ENCODE data around the gene INMT. TPM values are rescaled to one million over a fixed set of nuclear protein-coding genes. Genes with fewer than 3 reads are reported as not detected.

INMT gene
- total and polyA plus RNA-seq, 2 experiments from 2014 or later: 0.79 to 1.1 TPM

DNA sequence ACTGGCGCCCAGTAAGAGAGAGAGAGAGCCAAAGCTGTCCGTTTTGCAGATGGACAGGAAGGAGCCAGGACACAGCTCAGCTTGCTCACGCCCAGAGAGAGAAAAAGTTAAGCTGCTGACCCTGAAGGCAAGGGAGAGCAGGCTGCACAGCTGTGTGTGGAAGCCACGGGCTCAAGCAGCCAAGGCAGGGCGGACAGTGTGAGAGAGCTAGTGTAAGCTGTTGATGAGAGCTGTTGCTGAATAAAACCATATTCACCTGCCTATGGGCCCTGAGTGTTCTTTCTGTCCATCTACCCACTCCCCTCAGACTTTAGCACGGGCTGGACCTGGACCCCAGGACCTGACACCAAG is 5.4 kb downstream of the INMT start (continued):
- TF ChIP-seq, protein P1, sequence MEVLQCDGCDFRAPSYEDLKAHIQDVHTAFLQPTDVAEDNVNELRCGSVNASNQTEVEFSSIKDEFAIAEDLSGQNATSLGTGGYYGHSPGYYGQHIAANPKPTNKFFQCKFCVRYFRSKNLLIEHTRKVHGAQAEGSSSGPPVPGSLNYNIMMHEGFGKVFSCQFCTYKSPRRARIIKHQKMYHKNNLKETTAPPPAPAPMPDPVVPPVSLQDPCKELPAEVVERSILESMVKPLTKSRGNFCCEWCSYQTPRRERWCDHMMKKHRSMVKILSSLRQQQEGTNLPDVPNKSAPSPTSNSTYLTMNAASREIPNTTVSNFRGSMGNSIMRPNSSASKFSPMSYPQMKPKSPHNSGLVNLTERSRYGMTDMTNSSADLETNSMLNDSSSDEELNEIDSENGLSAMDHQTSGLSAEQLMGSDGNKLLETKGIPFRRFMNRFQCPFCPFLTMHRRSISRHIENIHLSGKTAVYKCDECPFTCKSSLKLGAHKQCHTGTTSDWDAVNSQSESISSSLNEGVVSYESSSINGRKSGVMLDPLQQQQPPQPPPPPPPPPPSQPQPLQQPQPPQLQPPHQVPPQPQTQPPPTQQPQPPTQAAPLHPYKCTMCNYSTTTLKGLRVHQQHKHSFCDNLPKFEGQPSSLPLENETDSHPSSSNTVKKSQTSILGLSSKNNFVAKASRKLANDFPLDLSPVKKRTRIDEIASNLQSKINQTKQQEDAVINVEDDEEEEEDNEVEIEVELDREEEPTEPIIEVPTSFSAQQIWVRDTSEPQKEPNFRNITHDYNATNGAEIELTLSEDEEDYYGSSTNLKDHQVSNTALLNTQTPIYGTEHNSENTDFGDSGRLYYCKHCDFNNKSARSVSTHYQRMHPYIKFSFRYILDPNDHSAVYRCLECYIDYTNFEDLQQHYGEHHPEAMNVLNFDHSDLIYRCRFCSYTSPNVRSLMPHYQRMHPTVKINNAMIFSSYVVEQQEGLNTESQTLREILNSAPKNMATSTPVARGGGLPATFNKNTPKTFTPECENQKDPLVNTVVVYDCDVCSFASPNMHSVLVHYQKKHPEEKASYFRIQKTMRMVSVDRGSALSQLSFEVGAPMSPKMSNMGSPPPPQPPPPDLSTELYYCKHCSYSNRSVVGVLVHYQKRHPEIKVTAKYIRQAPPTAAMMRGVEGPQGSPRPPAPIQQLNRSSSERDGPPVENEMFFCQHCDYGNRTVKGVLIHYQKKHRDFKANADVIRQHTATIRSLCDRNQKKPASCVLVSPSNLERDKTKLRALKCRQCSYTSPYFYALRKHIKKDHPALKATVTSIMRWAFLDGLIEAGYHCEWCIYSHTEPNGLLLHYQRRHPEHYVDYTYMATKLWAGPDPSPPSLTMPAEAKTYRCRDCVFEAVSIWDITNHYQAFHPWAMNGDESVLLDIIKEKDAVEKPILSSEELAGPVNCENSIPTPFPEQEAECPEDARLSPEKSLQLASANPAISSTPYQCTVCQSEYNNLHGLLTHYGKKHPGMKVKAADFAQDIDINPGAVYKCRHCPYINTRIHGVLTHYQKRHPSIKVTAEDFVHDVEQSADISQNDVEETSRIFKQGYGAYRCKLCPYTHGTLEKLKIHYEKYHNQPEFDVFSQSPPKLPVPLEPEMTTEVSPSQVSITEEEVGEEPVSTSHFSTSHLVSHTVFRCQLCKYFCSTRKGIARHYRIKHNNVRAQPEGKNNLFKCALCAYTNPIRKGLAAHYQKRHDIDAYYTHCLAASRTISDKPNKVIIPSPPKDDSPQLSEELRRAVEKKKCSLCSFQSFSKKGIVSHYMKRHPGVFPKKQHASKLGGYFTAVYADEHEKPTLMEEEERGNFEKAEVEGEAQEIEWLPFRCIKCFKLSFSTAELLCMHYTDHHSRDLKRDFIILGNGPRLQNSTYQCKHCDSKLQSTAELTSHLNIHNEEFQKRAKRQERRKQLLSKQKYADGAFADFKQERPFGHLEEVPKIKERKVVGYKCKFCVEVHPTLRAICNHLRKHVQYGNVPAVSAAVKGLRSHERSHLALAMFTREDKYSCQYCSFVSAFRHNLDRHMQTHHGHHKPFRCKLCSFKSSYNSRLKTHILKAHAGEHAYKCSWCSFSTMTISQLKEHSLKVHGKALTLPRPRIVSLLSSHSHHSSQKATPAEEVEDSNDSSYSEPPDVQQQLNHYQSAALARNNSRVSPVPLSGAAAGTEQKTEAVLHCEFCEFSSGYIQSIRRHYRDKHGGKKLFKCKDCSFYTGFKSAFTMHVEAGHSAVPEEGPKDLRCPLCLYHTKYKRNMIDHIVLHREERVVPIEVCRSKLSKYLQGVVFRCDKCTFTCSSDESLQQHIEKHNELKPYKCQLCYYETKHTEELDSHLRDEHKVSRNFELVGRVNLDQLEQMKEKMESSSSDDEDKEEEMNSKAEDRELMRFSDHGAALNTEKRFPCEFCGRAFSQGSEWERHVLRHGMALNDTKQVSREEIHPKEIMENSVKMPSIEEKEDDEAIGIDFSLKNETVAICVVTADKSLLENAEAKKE (CRISPR knock-in tag; IDR thresholded peaks at IDR 0.05): no peak
- TF ChIP-seq, protein P2, sequence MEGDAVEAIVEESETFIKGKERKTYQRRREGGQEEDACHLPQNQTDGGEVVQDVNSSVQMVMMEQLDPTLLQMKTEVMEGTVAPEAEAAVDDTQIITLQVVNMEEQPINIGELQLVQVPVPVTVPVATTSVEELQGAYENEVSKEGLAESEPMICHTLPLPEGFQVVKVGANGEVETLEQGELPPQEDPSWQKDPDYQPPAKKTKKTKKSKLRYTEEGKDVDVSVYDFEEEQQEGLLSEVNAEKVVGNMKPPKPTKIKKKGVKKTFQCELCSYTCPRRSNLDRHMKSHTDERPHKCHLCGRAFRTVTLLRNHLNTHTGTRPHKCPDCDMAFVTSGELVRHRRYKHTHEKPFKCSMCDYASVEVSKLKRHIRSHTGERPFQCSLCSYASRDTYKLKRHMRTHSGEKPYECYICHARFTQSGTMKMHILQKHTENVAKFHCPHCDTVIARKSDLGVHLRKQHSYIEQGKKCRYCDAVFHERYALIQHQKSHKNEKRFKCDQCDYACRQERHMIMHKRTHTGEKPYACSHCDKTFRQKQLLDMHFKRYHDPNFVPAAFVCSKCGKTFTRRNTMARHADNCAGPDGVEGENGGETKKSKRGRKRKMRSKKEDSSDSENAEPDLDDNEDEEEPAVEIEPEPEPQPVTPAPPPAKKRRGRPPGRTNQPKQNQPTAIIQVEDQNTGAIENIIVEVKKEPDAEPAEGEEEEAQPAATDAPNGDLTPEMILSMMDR (conservative IDR thresholded peaks at IDR 0.05; ENCODE audit: low read depth in 2 of 2): no peak

GRCh38 chr7:30760514-30761213 is 8.7 kb downstream of the INMT start:
- no peak overlapping the region for H3K4me3 ChIP-seq
- no peaks in the 10 kb centered on the region for H3K9me3 Mint-ChIP-seq
- H3K4me1 ChIP-seq (ENCODE audit: insufficient read depth): no peaks in the 10 kb centered on the region
- no peaks in the 10 kb centered on the region for H3K36me3 ChIP-seq (ENCODE audit: insufficient read depth)
- no peak overlapping the region for H2AFZ ChIP-seq
- no peaks in the 10 kb centered on the region for H3K9me2 ChIP-seq (ENCODE audit: insufficient read depth)
- H3K79me2 ChIP-seq (replicated peaks; ENCODE audit: insufficient read depth): no peaks in the 10 kb centered on the region
- no peaks in the 10 kb centered on the region for H3K36me3 Mint-ChIP-seq (ENCODE audit: low read depth)
- no peak overlapping the region for H3K27ac Mint-ChIP-seq
- H3K27me3 ChIP-seq (ENCODE audit: insufficient read depth): no peaks in the 10 kb centered on the region
- no peaks in the 10 kb centered on the region; the same call in 1 of the 2 replicates for H4K20me1 ChIP-seq (replicated peaks; ENCODE audit: insufficient read depth)
- DNase-seq (ENCODE audit: low spot score): no peak
- H3K4me2 ChIP-seq: no peak overlapping the region
- no peak overlapping the region for H3K27ac ChIP-seq (ENCODE audit: low read depth)
- ATAC-seq: no peak
- H3K4me3 Mint-ChIP-seq: no peak overlapping the region
- H3K4me1 Mint-ChIP-seq: no peaks in the 10 kb centered on the region
- peaks cover 3% of the 10 kb centered on the region for H3K27me3 Mint-ChIP-seq (ENCODE audit: insufficient read depth, low read depth, poor library complexity)
- no peaks in the 10 kb centered on the region for H3F3A ChIP-seq (replicated peaks; ENCODE audit: low read depth)
- TF ChIP-seq NANOG (IDR thresholded peaks at IDR 0.05; ENCODE audit: borderline replicate concordance): no peak
- TF ChIP-seq, protein P3, sequence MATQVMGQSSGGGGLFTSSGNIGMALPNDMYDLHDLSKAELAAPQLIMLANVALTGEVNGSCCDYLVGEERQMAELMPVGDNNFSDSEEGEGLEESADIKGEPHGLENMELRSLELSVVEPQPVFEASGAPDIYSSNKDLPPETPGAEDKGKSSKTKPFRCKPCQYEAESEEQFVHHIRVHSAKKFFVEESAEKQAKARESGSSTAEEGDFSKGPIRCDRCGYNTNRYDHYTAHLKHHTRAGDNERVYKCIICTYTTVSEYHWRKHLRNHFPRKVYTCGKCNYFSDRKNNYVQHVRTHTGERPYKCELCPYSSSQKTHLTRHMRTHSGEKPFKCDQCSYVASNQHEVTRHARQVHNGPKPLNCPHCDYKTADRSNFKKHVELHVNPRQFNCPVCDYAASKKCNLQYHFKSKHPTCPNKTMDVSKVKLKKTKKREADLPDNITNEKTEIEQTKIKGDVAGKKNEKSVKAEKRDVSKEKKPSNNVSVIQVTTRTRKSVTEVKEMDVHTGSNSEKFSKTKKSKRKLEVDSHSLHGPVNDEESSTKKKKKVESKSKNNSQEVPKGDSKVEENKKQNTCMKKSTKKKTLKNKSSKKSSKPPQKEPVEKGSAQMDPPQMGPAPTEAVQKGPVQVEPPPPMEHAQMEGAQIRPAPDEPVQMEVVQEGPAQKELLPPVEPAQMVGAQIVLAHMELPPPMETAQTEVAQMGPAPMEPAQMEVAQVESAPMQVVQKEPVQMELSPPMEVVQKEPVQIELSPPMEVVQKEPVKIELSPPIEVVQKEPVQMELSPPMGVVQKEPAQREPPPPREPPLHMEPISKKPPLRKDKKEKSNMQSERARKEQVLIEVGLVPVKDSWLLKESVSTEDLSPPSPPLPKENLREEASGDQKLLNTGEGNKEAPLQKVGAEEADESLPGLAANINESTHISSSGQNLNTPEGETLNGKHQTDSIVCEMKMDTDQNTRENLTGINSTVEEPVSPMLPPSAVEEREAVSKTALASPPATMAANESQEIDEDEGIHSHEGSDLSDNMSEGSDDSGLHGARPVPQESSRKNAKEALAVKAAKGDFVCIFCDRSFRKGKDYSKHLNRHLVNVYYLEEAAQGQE (IDR thresholded peaks at IDR 0.05; ENCODE audit: unreplicated experiment): no peak
- no peak for TF ChIP-seq JUNB (IDR thresholded peaks at IDR 0.05; ENCODE audit: unreplicated experiment)
- TF ChIP-seq, protein P2 (conservative IDR thresholded peaks at IDR 0.05; ENCODE audit: low read depth in 2 of 2): no peak
- TF ChIP-seq, protein P4, sequence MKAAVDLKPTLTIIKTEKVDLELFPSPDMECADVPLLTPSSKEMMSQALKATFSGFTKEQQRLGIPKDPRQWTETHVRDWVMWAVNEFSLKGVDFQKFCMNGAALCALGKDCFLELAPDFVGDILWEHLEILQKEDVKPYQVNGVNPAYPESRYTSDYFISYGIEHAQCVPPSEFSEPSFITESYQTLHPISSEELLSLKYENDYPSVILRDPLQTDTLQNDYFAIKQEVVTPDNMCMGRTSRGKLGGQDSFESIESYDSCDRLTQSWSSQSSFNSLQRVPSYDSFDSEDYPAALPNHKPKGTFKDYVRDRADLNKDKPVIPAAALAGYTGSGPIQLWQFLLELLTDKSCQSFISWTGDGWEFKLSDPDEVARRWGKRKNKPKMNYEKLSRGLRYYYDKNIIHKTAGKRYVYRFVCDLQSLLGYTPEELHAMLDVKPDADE (IDR thresholded peaks at IDR 0.05): no peak
- no peak for TF ChIP-seq CREB1 (CRISPR knock-in tag; IDR thresholded peaks at IDR 0.05; ENCODE audit: low read depth)
- TF ChIP-seq STAT1 (IDR thresholded peaks at IDR 0.05; ENCODE audit: unreplicated experiment): no peak
- no peak for TF ChIP-seq ZNF114 (CRISPR knock-in tag; IDR thresholded peaks at IDR 0.05)

Data from GM23338 (cell line).